WTC11 (cell line): ENCODE data around the gene ANKRD53.

Source experiments
- ZNF138 ChIP-seq: sonication (generic); formaldehyde crosslinking; conservative IDR thresholded peaks from 2 replicates; pipeline ENCODE4 v1.8.1; 2022; ENCODE audit warnings: mild to moderate bottlenecking, moderate library complexity, missing genetic modification reagents
- TF ChIP-seq, protein P1 (sequence below): fragments of 200-600 bp; IDR thresholded peaks from 2 replicates; pipeline ENCODE4 v1.8.0; 2022; ENCODE audit warnings: antibody characterized with exemption

DNA sequence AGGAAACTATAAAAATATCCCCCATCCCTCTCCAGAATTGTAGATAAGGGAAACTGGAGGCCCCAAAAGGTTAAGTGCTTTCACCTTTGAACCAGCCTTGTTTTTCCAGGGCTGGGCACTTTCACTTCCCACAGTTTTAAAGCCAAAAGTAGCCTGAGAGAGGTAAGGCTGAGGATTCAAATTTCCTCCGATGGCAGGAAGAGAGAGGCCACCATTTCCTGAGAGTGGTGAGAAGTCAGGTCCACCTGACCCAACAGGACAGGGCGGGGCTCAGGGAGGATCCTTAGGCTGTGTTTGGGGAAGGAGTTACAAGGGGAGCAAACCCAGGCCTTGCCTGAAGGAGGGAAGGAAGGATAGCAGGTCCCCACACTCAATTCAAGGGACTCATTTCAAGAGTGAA is 20.9 kb downstream of the ANKRD53 start:
- TF ChIP-seq, protein P1, sequence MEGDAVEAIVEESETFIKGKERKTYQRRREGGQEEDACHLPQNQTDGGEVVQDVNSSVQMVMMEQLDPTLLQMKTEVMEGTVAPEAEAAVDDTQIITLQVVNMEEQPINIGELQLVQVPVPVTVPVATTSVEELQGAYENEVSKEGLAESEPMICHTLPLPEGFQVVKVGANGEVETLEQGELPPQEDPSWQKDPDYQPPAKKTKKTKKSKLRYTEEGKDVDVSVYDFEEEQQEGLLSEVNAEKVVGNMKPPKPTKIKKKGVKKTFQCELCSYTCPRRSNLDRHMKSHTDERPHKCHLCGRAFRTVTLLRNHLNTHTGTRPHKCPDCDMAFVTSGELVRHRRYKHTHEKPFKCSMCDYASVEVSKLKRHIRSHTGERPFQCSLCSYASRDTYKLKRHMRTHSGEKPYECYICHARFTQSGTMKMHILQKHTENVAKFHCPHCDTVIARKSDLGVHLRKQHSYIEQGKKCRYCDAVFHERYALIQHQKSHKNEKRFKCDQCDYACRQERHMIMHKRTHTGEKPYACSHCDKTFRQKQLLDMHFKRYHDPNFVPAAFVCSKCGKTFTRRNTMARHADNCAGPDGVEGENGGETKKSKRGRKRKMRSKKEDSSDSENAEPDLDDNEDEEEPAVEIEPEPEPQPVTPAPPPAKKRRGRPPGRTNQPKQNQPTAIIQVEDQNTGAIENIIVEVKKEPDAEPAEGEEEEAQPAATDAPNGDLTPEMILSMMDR, result no peak
- TF ChIP-seq ZNF138 (CRISPR knock-in tag), result no peak
